Subcutaneous adipose tissue (tissue), 4 donors: ENCODE data around the gene SOX11. TPM values are rescaled to one million over a fixed set of nuclear protein-coding genes. Genes with fewer than 3 reads are reported as not detected.

ENCODE experiments used
- CTCF ChIP-seq: fragments of 450-650 bp; IDR thresholded peaks from one replicate; pipeline ENCODE4 v1.5.1; 2016; ENCODE audit warnings: low read depth, mild to moderate bottlenecking, control low read depth, antibody characterized with exemption, moderate library complexity
- total RNA-seq, 4 donors: library from RNA; depleted of rRNA; stranded (reverse); fragments of >200 nt; gene quantifications; one replicate each; pipeline ENCODE4 v1.1.0, GENCODE V29; 2016

Gene SOX11
- total RNA-seq, 4 donors from 2014 or later, result not detected

GRCh38 chr2:5668682-5669250 is 23.4 kb upstream of the SOX11 start:
- no peak for TF ChIP-seq CTCF

- TF ChIP-seq CTCF, result no peak
Observed at GRCh38 chr2:5672749-5673144, 19.4 kb upstream of the SOX11 start.

- no peak for TF ChIP-seq CTCF
Observed at GRCh38 chr2:5673145-5674025, 18.8 kb upstream of the SOX11 start.

- no peak for TF ChIP-seq CTCF
Observed at GRCh38 chr2:5674026-5674340, 18.2 kb upstream of the SOX11 start.

GRCh38 chr2:5677133-5677532 is 15.1 kb upstream of the SOX11 start:
- TF ChIP-seq CTCF, result no peak

- no peak for TF ChIP-seq CTCF
Observed at GRCh38 chr2:5683471-5683870, 8.7 kb upstream of the SOX11 start.

GRCh38 chr2:5685225-5685624 is 7.0 kb upstream of the SOX11 start:
- no peak for TF ChIP-seq CTCF
